ENCODE measurements around the gene ZNF497.

Gene ZNF497

GRCh38 chr19:58305932-58306323 is 56.6 kb downstream of the ZNF497 start:
- FAIRE-seq, result no peak

- FAIRE-seq, result no peak
Observed at GRCh38 chr19:58305065-58305931, 57.3 kb downstream of the ZNF497 start, which contains the start of gene ERVK3-1. Gene ERVK3-1, plus strand, starts transcription at chr19:58305377. Its CDS starts 6,792 bp downstream, at chr19:58312169.

- FAIRE-seq, result no peak
Observed at GRCh38 chr19:58304748-58305064, 57.8 kb downstream of the ZNF497 start.
